Measurements from ENCODE around the gene HMGA1.

HMGA1 gene

GRCh38 chr6:34274129-34274528 is 37.5 kb downstream of the HMGA1 start:
- DNase-seq (ENCODE audit: insufficient read length, low spot score), result no peak
- no peak for FAIRE-seq
- TF ChIP-seq POLR2A (IDR thresholded peaks at IDR 0.05; ENCODE audit: low read depth, low read length), result no peak

GRCh38 chr6:34275128-34275804 is 38.6 kb downstream of the HMGA1 start:
- DNase-seq (ENCODE audit: insufficient read length, low spot score) (no peak), FAIRE-seq (no peak)
- TF ChIP-seq POLR2A (IDR thresholded peaks at IDR 0.05; ENCODE audit: low read depth, low read length), result no peak

- no peak for TF ChIP-seq POLR2A (IDR thresholded peaks at IDR 0.05; ENCODE audit: low read depth, low read length)
- FAIRE-seq, result no peak
- no peak for DNase-seq (ENCODE audit: insufficient read length, low spot score)
Observed at GRCh38 chr6:34276191-34276590, 39.5 kb downstream of the HMGA1 start.

DNA sequence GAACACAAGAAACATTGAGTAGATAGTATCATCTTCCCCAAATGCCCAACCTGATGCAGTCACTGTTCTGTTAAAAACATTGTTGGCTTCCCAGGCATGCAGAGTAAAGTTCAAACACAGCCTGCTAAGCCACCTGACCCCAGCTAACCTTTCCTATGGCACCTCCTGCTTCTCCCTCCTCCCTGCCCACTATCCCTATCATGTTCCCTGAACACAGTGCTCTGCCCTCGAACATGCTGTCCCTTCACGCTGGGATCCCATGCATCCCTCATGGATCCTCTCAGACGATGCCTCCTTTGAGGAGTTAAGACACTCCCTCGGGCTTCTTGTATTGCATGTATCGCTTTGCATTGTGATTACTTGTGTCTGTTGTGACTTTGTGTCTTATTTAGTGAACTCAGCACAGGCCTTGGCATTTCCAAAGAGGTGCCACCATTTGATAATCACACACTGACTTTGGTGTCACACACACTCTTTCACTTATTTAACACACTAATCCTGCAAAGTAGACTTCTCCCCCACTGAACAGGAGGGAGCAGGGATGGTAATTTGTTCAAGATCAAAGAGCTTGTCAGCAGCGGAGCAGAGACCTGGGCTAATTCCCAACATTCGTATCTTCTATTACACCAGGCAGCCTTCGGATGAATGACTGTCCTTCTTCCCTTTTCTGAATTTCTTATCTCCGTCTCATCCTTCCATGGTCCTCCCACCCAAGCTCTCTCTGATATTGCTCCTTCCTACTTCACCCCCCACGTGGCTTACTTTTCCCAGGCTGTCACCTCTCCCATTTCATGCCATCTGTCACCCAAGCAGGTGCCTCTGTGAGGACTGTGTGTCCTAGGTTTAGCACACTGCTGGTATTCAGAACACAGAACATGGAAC is 40.4 kb downstream of the HMGA1 start:
- FAIRE-seq, result no peak
- TF ChIP-seq POLR2A (IDR thresholded peaks at IDR 0.05; ENCODE audit: low read depth, low read length), result no peak
- DNase-seq (ENCODE audit: insufficient read length, low spot score), result no peak

DNA sequence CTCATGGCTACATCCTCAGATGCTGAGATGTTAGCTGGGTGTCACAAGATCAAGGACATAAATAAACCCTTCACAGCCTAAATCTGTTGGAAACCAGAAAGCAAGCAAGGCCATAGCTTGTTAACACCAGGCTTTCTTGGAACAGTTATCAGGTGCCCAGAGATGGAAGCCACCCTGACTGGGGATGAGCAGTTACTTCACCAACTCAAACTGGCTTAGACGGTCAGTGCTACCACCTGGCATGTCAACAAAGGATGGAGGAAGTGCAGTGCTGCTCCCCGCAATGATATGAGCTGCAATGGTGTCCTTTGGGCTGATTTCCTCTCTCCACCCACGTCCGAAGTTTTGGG is 41.1 kb downstream of the HMGA1 start:
- FAIRE-seq (no peak), DNase-seq (ENCODE audit: insufficient read length, low spot score) (no peak)
- no peak for TF ChIP-seq POLR2A (IDR thresholded peaks at IDR 0.05; ENCODE audit: low read depth, low read length)

DNA sequence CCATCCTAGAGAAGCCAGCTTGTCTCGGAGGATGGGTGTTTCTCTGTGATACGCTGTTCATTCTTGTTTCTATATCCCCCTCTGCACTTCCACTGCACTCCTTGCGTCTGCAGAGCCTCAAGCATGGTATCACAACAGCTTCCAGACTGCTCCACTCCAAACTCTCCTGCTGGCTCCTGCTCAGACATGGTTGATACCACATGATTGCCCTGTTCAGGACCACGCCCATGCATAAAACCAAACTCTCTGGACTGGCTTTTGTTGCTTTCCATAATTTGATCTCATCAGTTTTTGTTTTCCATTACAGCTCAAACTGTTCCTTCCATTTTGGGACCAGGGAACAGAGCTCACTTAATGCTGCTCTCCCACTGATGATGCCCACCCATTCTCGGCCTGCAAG is 42.2 kb downstream of the HMGA1 start:
- FAIRE-seq, result no peak
- no peak for DNase-seq (ENCODE audit: insufficient read length, low spot score)
- no peak for TF ChIP-seq POLR2A (IDR thresholded peaks at IDR 0.05; ENCODE audit: low read depth, low read length)

- FAIRE-seq (no peak), DNase-seq (ENCODE audit: insufficient read length, low spot score) (no peak)
- TF ChIP-seq POLR2A (IDR thresholded peaks at IDR 0.05; ENCODE audit: low read depth, low read length), result no peak
Observed at GRCh38 chr6:34280216-34280615, 43.5 kb downstream of the HMGA1 start.

DNA sequence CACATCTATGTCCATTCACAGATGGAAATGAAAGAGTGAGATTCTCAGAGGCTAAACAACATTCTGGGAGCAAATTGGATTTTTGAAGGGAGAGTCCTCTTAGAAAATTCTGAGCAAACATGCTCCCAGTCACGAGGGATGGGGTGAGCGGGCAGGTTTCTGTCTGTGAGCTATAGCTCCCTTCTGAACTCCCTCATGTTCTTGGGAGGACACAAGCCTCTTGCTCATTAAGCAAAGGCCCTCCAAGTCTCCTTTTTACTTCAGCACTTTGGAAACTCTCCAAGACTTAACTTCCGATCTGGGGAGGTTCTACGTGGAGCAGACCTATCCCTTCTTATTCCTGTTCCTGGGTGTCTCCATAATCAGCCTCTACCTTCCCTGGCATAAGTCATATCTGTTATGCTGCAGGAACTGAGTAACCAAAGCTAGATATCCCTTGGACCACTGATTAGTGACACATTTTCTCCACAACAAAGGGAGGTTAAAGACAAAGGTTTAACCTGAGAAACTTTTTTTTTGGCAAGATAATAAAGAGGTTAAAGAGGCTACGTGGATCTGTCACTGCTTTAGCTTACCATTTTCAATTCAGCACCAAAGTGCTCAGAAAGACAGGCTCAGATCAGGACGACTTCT is 45.1 kb downstream of the HMGA1 start:
- FAIRE-seq (no peak), DNase-seq (ENCODE audit: insufficient read length, low spot score) (no peak)
- TF ChIP-seq POLR2A (IDR thresholded peaks at IDR 0.05; ENCODE audit: low read depth, low read length), result no peak

GRCh38 chr6:34284563-34285447 is 48.1 kb downstream of the HMGA1 start:
- DNase-seq (ENCODE audit: insufficient read length, low spot score) (no peak), FAIRE-seq (no peak)
- TF ChIP-seq POLR2A (IDR thresholded peaks at IDR 0.05; ENCODE audit: low read depth, low read length), result no peak

GRCh38 chr6:34285448-34286164 is 48.9 kb downstream of the HMGA1 start:
- FAIRE-seq (no peak), DNase-seq (ENCODE audit: insufficient read length, low spot score) (no peak)
- no peak for TF ChIP-seq POLR2A (IDR thresholded peaks at IDR 0.05; ENCODE audit: low read depth, low read length)

DNA sequence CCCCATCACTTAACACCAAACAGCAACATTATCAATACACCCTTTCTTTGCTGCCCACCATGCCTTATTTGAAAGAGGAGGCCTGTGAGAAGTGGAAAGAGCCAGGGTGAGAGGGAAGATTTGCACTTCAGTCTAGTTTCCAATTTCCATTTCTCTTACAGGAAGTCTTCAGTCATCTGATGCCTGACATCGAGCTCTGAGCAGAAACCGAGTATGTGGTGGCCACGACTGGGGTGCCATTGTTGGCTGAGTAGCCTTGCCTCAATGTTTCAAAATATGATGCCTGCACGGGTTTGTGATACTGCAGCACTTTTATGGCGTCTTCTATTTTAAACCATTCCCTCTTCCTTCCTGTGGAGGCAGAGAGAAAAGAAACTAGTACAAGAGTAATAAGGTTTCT is 51.9 kb downstream of the HMGA1 start:
- DNase-seq (ENCODE audit: insufficient read length, low spot score) (no peak), FAIRE-seq (no peak)
- no peak for TF ChIP-seq POLR2A (IDR thresholded peaks at IDR 0.05; ENCODE audit: low read depth, low read length)

DNA sequence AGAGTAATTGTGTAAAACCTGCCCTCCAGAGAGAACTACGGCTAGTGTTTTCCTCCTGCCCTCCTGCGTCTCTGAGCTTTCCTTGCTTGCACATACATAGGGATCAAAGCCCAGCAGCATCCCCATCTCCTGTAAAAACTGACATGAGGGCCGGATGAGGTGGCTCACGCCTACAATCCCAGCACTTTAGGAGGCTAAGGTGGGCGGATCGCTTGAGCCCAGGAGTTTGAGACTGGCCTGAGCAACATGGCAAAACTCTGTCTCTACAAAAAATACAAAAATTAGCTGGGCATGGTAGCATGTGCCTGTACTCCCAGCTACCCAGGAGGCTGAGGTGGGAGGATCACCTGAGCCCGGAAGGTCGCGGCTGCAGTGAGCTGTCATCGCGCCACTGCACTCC is 52.5 kb downstream of the HMGA1 start:
- TF ChIP-seq POLR2A (IDR thresholded peaks at IDR 0.05; ENCODE audit: low read depth, low read length), result no peak
- no peak for FAIRE-seq
- no peak for DNase-seq (ENCODE audit: insufficient read length, low spot score)

DNA sequence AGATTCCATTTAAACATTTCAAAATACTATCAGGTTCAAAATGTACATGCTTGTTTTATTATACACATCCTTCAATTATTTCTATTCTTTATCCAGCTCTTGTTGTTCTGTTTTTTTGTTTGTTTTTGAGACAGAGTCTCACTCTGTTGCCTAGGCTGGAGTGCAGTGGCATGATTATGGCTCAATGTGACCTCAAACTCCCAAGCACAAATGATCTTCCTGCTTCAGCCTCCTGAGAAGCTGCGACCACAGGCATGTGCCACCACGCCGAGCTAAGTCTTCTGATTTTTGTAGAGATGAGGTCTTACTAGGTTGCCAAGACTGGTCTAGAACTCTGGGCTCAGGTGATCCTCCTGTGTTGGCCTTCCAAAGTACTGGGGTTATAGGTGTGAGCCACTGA is 56.3 kb downstream of the HMGA1 start:
- DNase-seq (ENCODE audit: insufficient read length, low spot score) (no peak), FAIRE-seq (no peak)
- TF ChIP-seq POLR2A (IDR thresholded peaks at IDR 0.05; ENCODE audit: low read depth, low read length), result no peak

Data from H54 (cell line).